K562 (cell line): Measurements from ENCODE around the gene MEIS1. TPM values are rescaled to one million over a fixed set of nuclear protein-coding genes. Genes with fewer than 3 reads are reported as not detected.

ENCODE experiments used
- ATAC-seq: fragments of 200-7000 bp; cut with Tn5 transposase; 3 replicates; pipeline ENCODE4 v1.9.1; 2020; ENCODE audit warnings: moderate library complexity
- BruUV-seq: library from RNA; stranded (reverse); fragments of 400-500 nt; replicated peaks from 2 replicates; lab custom pipeline; 2021; lab: Mats Ljungman, UMichigan
- CTCF ChIA-PET: fragments of 300-600 bp; formaldehyde crosslinking; extraction: SDS; loops from one replicate; lab custom pipeline; 2021; ENCODE audit warnings: low intra/inter-chr PET ratio; lab: Yijun Ruan, JAX
- POLR2A ChIA-PET: fragments of 300-600, 350-650 bp; sonication (Branson Sonifier 250); formaldehyde crosslinking; extraction: SDS; loops from one replicate; lab custom pipeline; 2021; ENCODE audit warnings: antibody characterized with exemption, inconsistent platforms; lab: Yijun Ruan, JAX
- DNase-seq, 4 experiments: peaks; one replicate each; pipeline versions ENCODE4 v3.0.0 to v3.0.0-alpha.2; 2011 to 2018; ENCODE audit warnings: low spot score in 3 of 4, mixed read lengths in 3 of 4; ENCODE audit errors: extremely low read depth in 1 of 4
- FAIRE-seq: peaks from 2 replicates; lab custom pipeline; 2011; peaks lifted over from hg19 to GRCh38; lab: Jason Lieb, UNC
- H2AFZ ChIP-seq: 2 replicates; pipeline ENCODE4 v1.6.0; 2011; ENCODE audit warnings: low read depth, low read length, control low read depth, inconsistent platforms
- H3K27ac ChIP-seq: fragments of 200-600 bp; 3 replicates; pipeline ENCODE4 v1.8.0; 2011; ENCODE audit warnings: low read depth, mild to moderate bottlenecking, control low read depth, inconsistent platforms, low read length, moderate library complexity, mixed read lengths; ENCODE audit errors: extremely low read depth
- H3K27me3 ChIP-seq, 2 experiments: fragments of 300-600 bp in 1 of 2; 2 replicates in 1 of 2; 3 replicates in 1 of 2; pipeline versions ENCODE4 v1.6.0 to v1.8.0; 2011; ENCODE audit warnings: inconsistent platforms in 2 of 2, low read length in 2 of 2, mild to moderate bottlenecking in 1 of 2, mixed read lengths in 1 of 2, moderate library complexity in 1 of 2; ENCODE audit not compliant: control insufficient read depth in 2 of 2, insufficient read depth in 2 of 2
- H3K36me3 ChIP-seq: fragments of 300-600 bp; 3 replicates; pipeline ENCODE4 v1.8.0; 2011; ENCODE audit warnings: mild to moderate bottlenecking, low read length, inconsistent platforms; ENCODE audit not compliant: control insufficient read depth, insufficient read depth
- H3K4me1 ChIP-seq, 2 experiments: fragments of 200-600 bp in 1 of 2; replicated peaks in 1 of 2; 2 replicates in 1 of 2; 3 replicates in 1 of 2; pipeline versions ENCODE4 v1.5.1 to v1.8.0; 2011; ENCODE audit warnings: inconsistent platforms in 2 of 2, low read length in 2 of 2, mild to moderate bottlenecking in 1 of 2, mixed read lengths in 1 of 2, moderate library complexity in 1 of 2; ENCODE audit not compliant: control insufficient read depth in 2 of 2, insufficient read depth in 2 of 2
- H3K4me2 ChIP-seq: 2 replicates; pipeline ENCODE4 v1.6.1; 2011; ENCODE audit warnings: low read length, control low read depth, inconsistent platforms, mixed read lengths; ENCODE audit not compliant: insufficient read depth
- H3K4me3 ChIP-seq: fragments of 200-600 bp; sonication (generic), shearing (Covaris generic); 2 replicates; pipeline ENCODE4 v1.5.1; 2016; ENCODE audit warnings: control low read depth, inconsistent platforms
- H3K79me2 ChIP-seq: fragments of 200-600 bp; 3 replicates; pipeline ENCODE4 v1.8.0; 2011; ENCODE audit warnings: low read length, inconsistent platforms; ENCODE audit not compliant: control insufficient read depth, insufficient read depth
- H3K9ac ChIP-seq, 2 experiments: 2 replicates each; pipeline versions ENCODE4 v1.6.0 to v1.6.1; 2011; ENCODE audit warnings: low read depth in 2 of 2, low read length in 2 of 2, control low read depth in 1 of 2, inconsistent platforms in 1 of 2, mild to moderate bottlenecking in 1 of 2, mixed read lengths in 1 of 2; ENCODE audit not compliant: insufficient read depth in 1 of 2
- H3K9me1 ChIP-seq: one replicate; pipeline ENCODE4 v1.6.0; 2011; ENCODE audit warnings: inconsistent platforms, mild to moderate bottlenecking, low read length, moderate library complexity; ENCODE audit not compliant: control insufficient read depth, insufficient read depth
- H3K9me3 ChIP-seq: replicated peaks from 2 replicates; pipeline ENCODE4 v1.5.1; 2011; ENCODE audit warnings: low read depth, low read length, inconsistent platforms; ENCODE audit not compliant: control insufficient read depth, insufficient read depth
- H4K20me1 ChIP-seq: replicated peaks from 2 replicates; pipeline ENCODE4 v1.6.1; 2011; ENCODE audit warnings: low read length, inconsistent platforms, mixed read lengths; ENCODE audit not compliant: control insufficient read depth, insufficient read depth
- CREB1 ChIP-seq, 2 experiments: sonication (generic) in 1 of 2; formaldehyde crosslinking in 1 of 2; IDR thresholded peaks; 2 replicates each; pipeline versions ENCODE4 v1.6.1 to v1.8.0; 2012 to 2022; ENCODE audit warnings: inconsistent platforms in 1 of 2, mild to moderate bottlenecking in 1 of 2, missing genetic modification reagents in 1 of 2, moderate library complexity in 1 of 2
- CSDE1 ChIP-seq, 2 experiments: fragments of 450-650 bp; IDR thresholded peaks; 2 replicates each; pipeline ENCODE4 v1.6.1; 2016; ENCODE audit warnings: mild to moderate bottlenecking in 1 of 2
- E2F6 ChIP-seq, 2 experiments: IDR thresholded peaks; 2 replicates each; pipeline ENCODE4 v1.6.1; 2011; ENCODE audit warnings: borderline replicate concordance in 1 of 2, control low read depth in 1 of 2, low read depth in 1 of 2, low read length in 1 of 2, mild to moderate bottlenecking in 1 of 2, mixed read lengths in 1 of 2, moderate library complexity in 1 of 2; ENCODE audit not compliant: insufficient read depth in 1 of 2, insufficient read length in 1 of 2, poor library complexity in 1 of 2, severe bottlenecking in 1 of 2; ENCODE audit errors: extremely low read depth in 1 of 2
- HNRNPUL1 ChIP-seq: fragments of 200-400 bp; formaldehyde crosslinking; IDR thresholded peaks from 2 replicates; pipeline ENCODE4 v1.6.1; 2017; ENCODE audit warnings: low read length
- KLF10 ChIP-seq: fragments of 250-450 bp; sonication (Bioruptor Pico); IDR thresholded peaks from 2 replicates; pipeline ENCODE4 v1.6.1; 2021; ENCODE audit warnings: matching md5 sums
- LCOR ChIP-seq: sonication (generic); formaldehyde crosslinking; IDR thresholded peaks from 2 replicates; pipeline ENCODE4 v1.8.0; 2022; ENCODE audit warnings: mild to moderate bottlenecking, missing genetic modification reagents
- LEF1 ChIP-seq: fragments of 450-650 bp; IDR thresholded peaks from 2 replicates; pipeline ENCODE4 v1.6.1; 2016; ENCODE audit warnings: mild to moderate bottlenecking
- MTF1 ChIP-seq: fragments of 250-450 bp; sonication (Bioruptor Pico); IDR thresholded peaks from 2 replicates; pipeline ENCODE4 v1.9.0; 2021; ENCODE audit warnings: moderate library complexity, mild to moderate bottlenecking, inconsistent platforms, borderline replicate concordance
- PTRF ChIP-seq: fragments of 450-650 bp; IDR thresholded peaks from 2 replicates; pipeline ENCODE4 v1.6.1; 2016; ENCODE audit warnings: mild to moderate bottlenecking, missing genetic modification characterization, missing compliant biosample characterization
- RBM14 ChIP-seq: fragments of 200-400 bp; formaldehyde crosslinking; IDR thresholded peaks from 2 replicates; pipeline ENCODE4 v1.6.1; 2018; ENCODE audit warnings: low read depth, mild to moderate bottlenecking, low read length, moderate library complexity, borderline replicate concordance; ENCODE audit not compliant: insufficient read depth
- SNAPC5 ChIP-seq: fragments of 250-450 bp; sonication (Bioruptor Pico); IDR thresholded peaks from 2 replicates; pipeline ENCODE4 v1.8.0; 2021; ENCODE audit warnings: moderate library complexity, mild to moderate bottlenecking, inconsistent platforms
- ZKSCAN3 ChIP-seq: fragments of 250-450 bp; sonication (Bioruptor Pico); IDR thresholded peaks from 2 replicates; pipeline ENCODE4 v1.4.0; 2020
- ZNF212 ChIP-seq: fragments of 450-650 bp; formaldehyde crosslinking; IDR thresholded peaks from 2 replicates; pipeline ENCODE4 v1.4.0; 2020; ENCODE audit warnings: mild to moderate bottlenecking
- ZNF263 ChIP-seq: sonication (generic); formaldehyde crosslinking; IDR thresholded peaks from 2 replicates; pipeline ENCODE4 v1.8.0; 2022; ENCODE audit warnings: mild to moderate bottlenecking, missing genetic modification reagents, borderline replicate concordance
- ZNF316 ChIP-seq: fragments of 450-650 bp; IDR thresholded peaks from 2 replicates; pipeline ENCODE4 v1.6.1; 2016
- ZNF79 ChIP-seq: fragments of 250-450 bp; sonication (Bioruptor Pico); IDR thresholded peaks from 2 replicates; pipeline ENCODE4 v1.4.0; 2020; ENCODE audit warnings: low read depth, mild to moderate bottlenecking, moderate library complexity
- WGBS: fragments of 100-300 bp; shearing (Covaris generic); methylation state at CpG from one replicate; pipeline ENCODE4 v1.1.6; 2016; ENCODE audit warnings: low coverage, mixed read lengths; ENCODE audit not compliant: insufficient coverage; ENCODE audit errors: missing lambda C conversion rate; 5-methylcytosine and 5-hydroxymethylcytosine counted together
- in situ Hi-C: fragments of 300-500 bp; cut with MboI; formaldehyde crosslinking; loops from 4 replicates; pipeline ENCODE4 v1.15.0; 2018; ENCODE audit warnings: inconsistent platforms, mixed read lengths
- intact Hi-C: fragments of 100-400 bp; cut with micrococcal nuclease; formaldehyde crosslinking; loops from 2 replicates; pipeline ENCODE4 v1.14.2; 2022
- polyA plus RNA-seq, 8 experiments: library from polyadenylated mRNA; depleted of rRNA in 4 of 8; stranded (reverse) in 5 of 8; unstranded in 3 of 8; fragments of >200 nt; fragmentation: Nextera tagmentation in 2 of 8; fragmentation: Illumina TruSeq in 1 of 8; extraction: Ambion mirVana in 2 of 8; extraction: Trizol in 1 of 8; gene quantifications; 2 replicates each; pipeline versions ENCODE4 v1.2.1 to v1.2.3, GENCODE V29; 2011 to 2014; ENCODE audit warnings: inconsistent platforms in 1 of 8, missing spikeins in 1 of 8
- total RNA-seq, 7 experiments: library from RNA; depleted of rRNA in 6 of 7; stranded (reverse); fragments of >200 nt in 6 of 7; fragmentation: Illumina TruSeq in 2 of 7; extraction: Trizol in 2 of 7; gene quantifications; 2 replicates each; pipeline versions ENCODE4 v1.2.1 to v1.2.3, GENCODE V29; 2011 to 2021; ENCODE audit warnings: low replicate concordance in 1 of 7

Gene MEIS1
- total and polyA plus RNA-seq, 9 of the 15 experiments (the other 6 are each of a cell fraction or from before 2014, with no cell fraction given) = 2.3 to 9.0 (median 5.9) TPM

- H3K79me2 ChIP-seq = peaks cover 12% of the 10 kb centered on the region; the same call in 2 of the 3 replicates
- no peaks in the 10 kb centered on the region for H3K27me3 ChIP-seq
- in situ Hi-C loops (no loop called here), intact Hi-C loops (no loop called here)
- H3K36me3 ChIP-seq = peaks cover 21% of the 10 kb centered on the region
- DNase-seq (no peak), ATAC-seq (no peak), FAIRE-seq (no peak)
- ChIA-PET CTCF (no interaction called here), POLR2A (interaction anchor here (0.6 kb wide), 1 partner anchor 36 kb away, joined by 3 read pairs; no protein-coding TSS in a partner anchor)
- no peaks in the 10 kb centered on the region for H3K9me3 ChIP-seq
- no peak overlapping the region for H3K27ac ChIP-seq
- no peaks in the 10 kb centered on the region for H3K9me1 ChIP-seq
- no peak overlapping the region for H3K4me3 ChIP-seq
- WGBS = 76% methylated on average over 20 of the region's 20 CpGs
- no peak overlapping the region for H3K4me2 ChIP-seq
- no peak overlapping the region for H3K9ac ChIP-seq
- TF ChIP-seq E2F6 (IDR thresholded peaks at IDR 0.05; ENCODE audit: borderline replicate concordance in 1 of 2, extremely low read depth in 1 of 2, insufficient read depth in 1 of 2, insufficient read length in 1 of 2, low read depth in 1 of 2, low read length in 1 of 2, poor library complexity in 1 of 2, severe bottlenecking in 1 of 2) (no peak), ZNF263 (CRISPR knock-in tag) (no peak), LEF1 (no peak), CSDE1 (IDR thresholded peaks at IDR 0.05) (no peak), ZNF316 (no peak), HNRNPUL1 (no peak), ZNF212 (CRISPR knock-in tag) (no peak), MTF1 (CRISPR knock-in tag) (no peak), LCOR (no peak), ZNF79 (CRISPR knock-in tag) (no peak), SNAPC5 (CRISPR knock-in tag) (no peak), ZKSCAN3 (no peak), PTRF (tag) (no peak), KLF10 (CRISPR knock-in tag) (no peak), RBM14 (no peak), CREB1 (IDR thresholded peaks at IDR 0.05) (no peak), CREB1 (CRISPR knock-in tag; IDR thresholded peaks at IDR 0.05) (no peak)
- H3K4me1 ChIP-seq = peaks cover 0 to 2% of the 10 kb centered on the region in 2 experiments; a peak in 1 of 5 replicates
- no peaks in the 10 kb centered on the region for H4K20me1 ChIP-seq
- no TSS peak for BruUV-seq
- H2AFZ ChIP-seq = no peak overlapping the region
Observed at GRCh38 chr2:66440708-66441497, 6.0 kb downstream of the MEIS1 start.
